Spleen (tissue), 7 donors: ENCODE results near the gene ARSK.

Experiments used
- POLR2A ChIP-seq, 3 donors: fragments of 450-650 bp; IDR thresholded peaks; one replicate each; pipeline ENCODE4 v1.5.1; 2017; ENCODE audit warnings: antibody characterized with exemption in 3 of 3, mild to moderate bottlenecking in 1 of 3
- POLR2AphosphoS5 ChIP-seq, 3 donors: sonication (generic); formaldehyde crosslinking; IDR thresholded peaks; one replicate each; pipeline ENCODE4 v1.5.1; 2017; ENCODE audit warnings: antibody characterized with exemption in 3 of 3
- TF ChIP-seq, protein P1 (sequence below), 11 experiments: fragments of 200-600 bp in 7 of 11; fragments of 450-650 bp in 4 of 11; sonication (generic) in 4 of 11; IDR thresholded peaks in 8 of 11; conservative IDR thresholded peaks in 3 of 11; 1 replicate in 7 of 11; 2 replicates in 4 of 11; pipeline versions ENCODE4 v1.4.0 to v1.8.0; 2016 to 2021; ENCODE audit warnings: antibody characterized with exemption in 11 of 11, inconsistent platforms in 4 of 11, mild to moderate bottlenecking in 1 of 11
- donor health status: DM: no; HTN: no; CAD: no; lungs with moderate emphysema.
- donor health status: DM: no; HTN: no; CAD: no.
- donor health status: DM: no; HTN: no; CAD: no.

DNA sequence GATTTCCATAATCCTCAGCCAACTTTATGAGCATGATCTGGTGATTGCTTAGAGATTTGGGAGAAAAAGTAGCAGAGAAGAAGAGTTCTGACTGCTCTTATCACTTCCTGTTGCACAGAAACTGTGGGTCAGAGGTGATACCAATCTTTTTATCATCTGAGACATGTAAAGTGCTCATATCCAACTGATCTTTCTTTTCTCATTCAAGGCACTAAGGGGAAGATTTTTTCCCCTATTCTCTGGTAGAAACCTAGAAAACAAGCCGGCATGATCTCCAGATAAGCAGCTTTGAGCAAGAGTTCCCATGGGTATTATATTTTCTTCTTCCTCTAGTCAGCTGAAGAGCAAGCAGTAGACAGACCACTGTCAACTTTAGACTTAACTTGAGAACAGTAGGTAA, 36.0 kb downstream of the ARSK start:
- TF ChIP-seq, protein P1, sequence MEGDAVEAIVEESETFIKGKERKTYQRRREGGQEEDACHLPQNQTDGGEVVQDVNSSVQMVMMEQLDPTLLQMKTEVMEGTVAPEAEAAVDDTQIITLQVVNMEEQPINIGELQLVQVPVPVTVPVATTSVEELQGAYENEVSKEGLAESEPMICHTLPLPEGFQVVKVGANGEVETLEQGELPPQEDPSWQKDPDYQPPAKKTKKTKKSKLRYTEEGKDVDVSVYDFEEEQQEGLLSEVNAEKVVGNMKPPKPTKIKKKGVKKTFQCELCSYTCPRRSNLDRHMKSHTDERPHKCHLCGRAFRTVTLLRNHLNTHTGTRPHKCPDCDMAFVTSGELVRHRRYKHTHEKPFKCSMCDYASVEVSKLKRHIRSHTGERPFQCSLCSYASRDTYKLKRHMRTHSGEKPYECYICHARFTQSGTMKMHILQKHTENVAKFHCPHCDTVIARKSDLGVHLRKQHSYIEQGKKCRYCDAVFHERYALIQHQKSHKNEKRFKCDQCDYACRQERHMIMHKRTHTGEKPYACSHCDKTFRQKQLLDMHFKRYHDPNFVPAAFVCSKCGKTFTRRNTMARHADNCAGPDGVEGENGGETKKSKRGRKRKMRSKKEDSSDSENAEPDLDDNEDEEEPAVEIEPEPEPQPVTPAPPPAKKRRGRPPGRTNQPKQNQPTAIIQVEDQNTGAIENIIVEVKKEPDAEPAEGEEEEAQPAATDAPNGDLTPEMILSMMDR (IDR thresholded peaks at IDR 0.05 in 8 of 11, conservative IDR thresholded peaks at IDR 0.05 in 3 of 11), result no peak
- TF ChIP-seq POLR2A (IDR thresholded peaks at IDR 0.05), result no peak
- TF ChIP-seq POLR2AphosphoS5 (IDR thresholded peaks at IDR 0.05), result no peak
